Gastrocnemius medialis (tissue), 4 donors: ENCODE data around the gene ILK. TPM values are rescaled to one million over a fixed set of nuclear protein-coding genes. Genes with fewer than 3 reads are reported as not detected.

Experiments used
- ATAC-seq, 2 donors: fragments of 150-250 bp; one replicate each; pipeline ENCODE4 v1.9.1; 2016
- DNase-seq, 2 donors: peaks; one replicate each; pipeline ENCODE4 v3.0.0-alpha.2; 2019
- H3K27ac ChIP-seq, 4 donors: fragments of 200-600 bp; sonication (generic); 1 replicate in 1 of 4; 2 replicates in 3 of 4; pipeline ENCODE4 v1.5.1; 2016 to 2018; ENCODE audit warnings: mild to moderate bottlenecking in 2 of 4, moderate library complexity in 1 of 4
- H3K27me3 ChIP-seq, 3 donors: fragments of 200-600 bp; sonication (generic) in 2 of 3; 1 replicate in 1 of 3; 2 replicates in 2 of 3; pipeline versions ENCODE4 v1.5.1 to v1.6.0; 2016 to 2019; ENCODE audit warnings: mild to moderate bottlenecking in 1 of 3, moderate library complexity in 1 of 3
- H3K36me3 ChIP-seq, 2 donors: fragments of 200-600 bp; sonication (generic) in 1 of 2; one replicate each; pipeline ENCODE4 v1.5.1; 2017 to 2018
- H3K4me1 ChIP-seq, 2 donors: fragments of 200-600 bp; sonication (generic) in 1 of 2; one replicate each; pipeline ENCODE4 v1.5.1; 2016 to 2017; ENCODE audit warnings: mild to moderate bottlenecking in 2 of 2
- H3K4me3 ChIP-seq, 4 donors: fragments of 200-600 bp; sonication (generic) in 3 of 4; 1 replicate in 1 of 4; 2 replicates in 3 of 4; pipeline ENCODE4 v1.5.1; 2016 to 2019; ENCODE audit warnings: mild to moderate bottlenecking in 2 of 4
- H3K9me3 ChIP-seq, 3 donors: fragments of 200-600 bp; sonication (generic) in 2 of 3; 1 replicate in 1 of 3; 2 replicates in 2 of 3; pipeline ENCODE4 v1.5.1; 2016 to 2019
- POLR2A ChIP-seq, 2 donors: fragments of 450-650 bp; IDR thresholded peaks; one replicate each; pipeline ENCODE4 v1.6.1; 2017; ENCODE audit warnings: antibody characterized with exemption in 2 of 2, mild to moderate bottlenecking in 2 of 2, moderate library complexity in 2 of 2
- in situ Hi-C, 4 donors: fragments of 200-750 bp; cut with MboI; loops; one replicate each; pipeline versions ENCODE4 v1.15.0 to v1.8.0; 2017; ENCODE audit warnings: low sequenced_read_pairs in 4 of 4
- intact Hi-C: fragments of 100-400 bp; cut with DNase I; formaldehyde crosslinking; loops from one replicate; pipeline ENCODE4 v1.15.1; 2023; ENCODE audit warnings: low total_unique reads
- total RNA-seq, 4 donors: library from RNA; depleted of rRNA; stranded (reverse); fragments of >200 nt; gene quantifications; one replicate each; pipeline versions ENCODE4 v1.1.0 to v1.2.3, GENCODE V29; 2016
- TF ChIP-seq, protein P1 (sequence below), 5 experiments: fragments of 450-650 bp in 3 of 5; fragments of 200-600 bp in 2 of 5; sonication (generic) in 2 of 5; IDR thresholded peaks in 4 of 5; conservative IDR thresholded peaks in 1 of 5; 1 replicate in 4 of 5; 2 replicates in 1 of 5; pipeline ENCODE4 v1.5.1; 2016 to 2019; ENCODE audit warnings: antibody characterized with exemption in 5 of 5, mild to moderate bottlenecking in 3 of 5, moderate library complexity in 3 of 5

The ILK gene
- total RNA-seq, 4 donors from 2014 or later = 48.3 to 113 (median 70.5) TPM

DNA sequence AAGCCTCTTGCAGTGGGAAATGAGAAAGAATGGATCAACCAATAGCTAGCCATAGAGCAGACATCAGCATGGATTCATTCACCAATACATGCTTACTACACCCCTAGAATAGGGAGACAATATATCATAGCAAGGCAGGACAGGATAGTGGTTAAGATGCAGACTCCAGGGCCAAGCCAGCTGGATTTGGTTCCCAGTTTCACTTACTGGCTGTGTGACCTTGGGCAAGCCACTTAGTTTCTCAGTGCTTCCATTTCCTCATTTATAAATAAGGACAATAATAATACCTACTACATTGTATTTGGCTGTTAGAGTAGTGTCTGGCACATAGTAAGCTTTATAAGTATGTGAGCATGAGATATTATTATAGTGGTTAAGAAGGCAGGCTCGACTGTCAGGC, 44.9 kb downstream of the ILK start:
- DNase-seq (no peak), ATAC-seq (no peak)
- H3K4me1 ChIP-seq = peaks cover 15 to 30% of the 10 kb centered on the region in 2 donors
- intact Hi-C loops (no loop called here), in situ Hi-C loops (no loop called here)
- TF ChIP-seq, protein P1, sequence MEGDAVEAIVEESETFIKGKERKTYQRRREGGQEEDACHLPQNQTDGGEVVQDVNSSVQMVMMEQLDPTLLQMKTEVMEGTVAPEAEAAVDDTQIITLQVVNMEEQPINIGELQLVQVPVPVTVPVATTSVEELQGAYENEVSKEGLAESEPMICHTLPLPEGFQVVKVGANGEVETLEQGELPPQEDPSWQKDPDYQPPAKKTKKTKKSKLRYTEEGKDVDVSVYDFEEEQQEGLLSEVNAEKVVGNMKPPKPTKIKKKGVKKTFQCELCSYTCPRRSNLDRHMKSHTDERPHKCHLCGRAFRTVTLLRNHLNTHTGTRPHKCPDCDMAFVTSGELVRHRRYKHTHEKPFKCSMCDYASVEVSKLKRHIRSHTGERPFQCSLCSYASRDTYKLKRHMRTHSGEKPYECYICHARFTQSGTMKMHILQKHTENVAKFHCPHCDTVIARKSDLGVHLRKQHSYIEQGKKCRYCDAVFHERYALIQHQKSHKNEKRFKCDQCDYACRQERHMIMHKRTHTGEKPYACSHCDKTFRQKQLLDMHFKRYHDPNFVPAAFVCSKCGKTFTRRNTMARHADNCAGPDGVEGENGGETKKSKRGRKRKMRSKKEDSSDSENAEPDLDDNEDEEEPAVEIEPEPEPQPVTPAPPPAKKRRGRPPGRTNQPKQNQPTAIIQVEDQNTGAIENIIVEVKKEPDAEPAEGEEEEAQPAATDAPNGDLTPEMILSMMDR (IDR thresholded peaks at IDR 0.05 in 4 of 5, conservative IDR thresholded peaks at IDR 0.05 in 1 of 5) = no peak
- TF ChIP-seq POLR2A (IDR thresholded peaks at IDR 0.05) = no peak
- H3K27me3 ChIP-seq = no peaks in the 10 kb centered on the region
- no peaks in the 10 kb centered on the region for H3K36me3 ChIP-seq
- H3K9me3 ChIP-seq = no peaks in the 10 kb centered on the region
- H3K27ac ChIP-seq = no peak overlapping the region
- no peak overlapping the region for H3K4me3 ChIP-seq

DNA sequence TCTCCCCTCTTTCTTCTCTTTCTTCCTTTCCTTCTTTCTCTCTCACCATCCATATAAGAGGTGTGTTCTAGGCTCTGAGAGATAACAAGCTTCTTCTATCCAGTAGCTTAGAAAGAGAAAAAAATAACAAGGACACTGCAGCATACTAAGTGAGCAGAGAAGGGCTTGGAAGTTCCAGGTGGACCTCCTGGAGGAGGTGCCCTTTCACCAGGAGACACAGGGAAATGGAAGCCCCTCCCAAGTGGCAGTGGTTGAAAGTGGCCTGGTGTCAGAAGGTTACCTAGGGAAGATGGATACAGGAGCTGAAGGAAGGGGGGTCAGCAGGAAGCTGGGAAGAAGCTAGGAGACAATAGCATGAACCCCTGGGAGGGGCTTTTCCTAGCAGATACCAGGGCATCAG, 46.5 kb downstream of the ILK start:
- H3K27ac ChIP-seq = no peak overlapping the region
- intact Hi-C loops (no loop called here), in situ Hi-C loops (no loop called here)
- no peak for DNase-seq
- no peaks in the 10 kb centered on the region for H3K36me3 ChIP-seq
- ATAC-seq = no peak
- no peak overlapping the region for H3K4me3 ChIP-seq
- H3K4me1 ChIP-seq = peaks cover 15 to 30% of the 10 kb centered on the region in 2 donors
- TF ChIP-seq, protein P1 (IDR thresholded peaks at IDR 0.05 in 4 of 5, conservative IDR thresholded peaks at IDR 0.05 in 1 of 5) = no peak
- TF ChIP-seq POLR2A (IDR thresholded peaks at IDR 0.05) = no peak
- no peaks in the 10 kb centered on the region for H3K9me3 ChIP-seq
- peaks cover 3 to 8% (median 5%) of the 10 kb centered on the region in 3 donors for H3K27me3 ChIP-seq

DNA sequence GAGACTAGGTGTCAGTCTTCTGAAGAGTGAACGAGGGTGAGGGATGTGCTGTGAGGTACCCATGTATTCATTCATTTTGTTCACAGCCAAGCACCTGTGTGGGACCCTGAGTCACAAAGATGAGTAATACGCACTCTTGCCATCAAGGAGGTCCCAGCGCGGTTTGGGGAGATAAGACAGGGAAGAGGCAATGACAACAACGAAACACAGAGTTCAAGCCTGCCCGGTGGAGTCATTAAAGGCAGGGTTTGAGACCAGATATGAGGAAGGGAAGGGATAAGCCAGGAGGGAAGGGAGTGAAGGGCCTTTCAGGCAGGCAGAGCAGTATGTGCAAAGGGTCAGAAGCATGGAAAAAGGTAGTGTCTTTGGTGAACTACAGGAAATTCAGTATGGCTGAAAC, 47.4 kb downstream of the ILK start:
- no peaks in the 10 kb centered on the region for H3K9me3 ChIP-seq
- H3K27ac ChIP-seq = no peak overlapping the region
- H3K4me1 ChIP-seq = peaks cover 11 to 25% of the 10 kb centered on the region in 2 donors
- peaks cover 6 to 9% (median 8%) of the 10 kb centered on the region in 3 donors for H3K27me3 ChIP-seq
- no peak for ATAC-seq
- no peak for DNase-seq
- H3K4me3 ChIP-seq = no peak overlapping the region
- intact Hi-C loops = no loop called here
- in situ Hi-C loops = no loop called here
- no peaks in the 10 kb centered on the region for H3K36me3 ChIP-seq
- TF ChIP-seq, protein P1 (IDR thresholded peaks at IDR 0.05 in 4 of 5, conservative IDR thresholded peaks at IDR 0.05 in 1 of 5) = no peak
- TF ChIP-seq POLR2A (IDR thresholded peaks at IDR 0.05) = no peak

DNA sequence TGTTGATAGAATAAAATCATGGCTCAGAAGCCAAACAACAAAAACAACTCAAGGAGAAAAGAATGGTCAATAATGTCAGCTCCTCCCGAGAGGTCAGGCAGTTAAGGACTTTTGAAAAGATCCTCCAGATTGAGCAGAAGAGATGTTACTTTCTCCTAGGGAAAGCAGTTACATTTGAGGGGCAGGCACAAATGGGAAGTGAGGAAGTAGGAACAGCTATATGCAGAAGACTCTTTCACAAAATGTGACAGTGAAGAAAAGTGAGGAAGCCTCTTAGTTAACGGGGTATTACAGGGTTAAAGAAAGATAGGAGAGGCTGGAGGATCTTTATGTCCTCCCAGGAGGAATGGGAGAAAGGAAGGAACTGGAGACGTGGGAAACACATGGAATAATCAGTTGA, 48.6 kb downstream of the ILK start:
- intact Hi-C loops = no loop called here

More for the DNA sequence above, 48.6 kb downstream of the ILK start:
- Histone ChIP-seq H3K27ac (no peak overlapping the region), H3K9me3 (no peaks in the 10 kb centered on the region), H3K4me1 (peaks cover 3 to 18% of the 10 kb centered on the region in 2 donors), H3K36me3 (no peaks in the 10 kb centered on the region), H3K4me3 (no peak overlapping the region), H3K27me3 (peaks cover 18 to 21% (median 20%) of the 10 kb centered on the region in 3 donors)
- TF ChIP-seq POLR2A (IDR thresholded peaks at IDR 0.05) = no peak
- TF ChIP-seq, protein P1 (IDR thresholded peaks at IDR 0.05 in 4 of 5, conservative IDR thresholded peaks at IDR 0.05 in 1 of 5) = no peak
- in situ Hi-C loops = no loop called here
- no peak for DNase-seq
- no peak for ATAC-seq
